ENCODE results near the gene USP17L11. TPM values are rescaled to one million over a fixed set of nuclear protein-coding genes. Genes with fewer than 3 reads are reported as not detected.
"Not testable (repeated sequence)": the region's sequence is repeated elsewhere in the genome, so short reads cannot be mapped to it uniquely, and the experiment has no call there.

Gene USP17L11
- total RNA-seq, 1 donor from 2014 or later, result not detected

DNA sequence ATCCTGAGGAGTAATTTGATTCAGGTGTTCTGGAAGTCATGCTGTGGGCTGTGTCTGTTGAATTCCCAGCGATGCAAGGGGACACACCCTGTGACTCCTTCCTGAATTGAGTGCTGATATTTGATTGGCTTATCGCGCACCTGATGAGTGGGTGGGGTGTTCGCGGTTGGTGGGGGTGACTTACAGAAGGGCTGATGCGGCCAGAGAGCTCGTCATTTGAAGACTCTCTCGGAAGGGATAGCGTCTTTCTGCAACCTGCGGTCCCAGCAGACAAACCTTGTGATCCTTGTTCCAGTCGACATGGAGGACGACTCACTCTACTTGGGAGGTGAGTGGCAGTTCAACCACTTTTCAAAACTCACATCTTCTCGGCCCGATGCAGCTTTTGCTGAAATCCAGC is 28.4 kb downstream of the USP17L11 start, which contains the start of gene USP17L17:
TSS of gene USP17L17 (plus strand) at position 301 of the 400 bp plus-strand sequence. CDS start at position 301, 0 bp downstream.
- not testable (repeated sequence) for H3K4me1 ChIP-seq (ENCODE audit: control insufficient read depth in 3 of 3, insufficient read depth in 3 of 3, low read length in 3 of 3); H3K9me3 ChIP-seq (ENCODE audit: control insufficient read depth in 3 of 3, low read length in 3 of 3); H3K27me3 ChIP-seq (ENCODE audit: control insufficient read depth in 3 of 3, insufficient read depth in 3 of 3, low read length in 3 of 3); H3K36me3 ChIP-seq (ENCODE audit: control insufficient read depth in 3 of 3, insufficient read depth in 3 of 3, low read length in 3 of 3); H3K4me3 ChIP-seq (ENCODE audit: low read length in 3 of 3); H3K9ac ChIP-seq (ENCODE audit: low read depth in 1 of 3, low read length in 3 of 3); H3K27ac ChIP-seq (ENCODE audit: low read depth, low read length)

- H3K9me3 ChIP-seq (ENCODE audit: control insufficient read depth in 3 of 3, low read length in 3 of 3); H3K9ac ChIP-seq (ENCODE audit: low read depth in 1 of 3, low read length in 3 of 3); H3K27me3 ChIP-seq (ENCODE audit: control insufficient read depth in 3 of 3, insufficient read depth in 3 of 3, low read length in 3 of 3); H3K4me3 ChIP-seq (ENCODE audit: low read length in 3 of 3); H3K4me1 ChIP-seq (ENCODE audit: control insufficient read depth in 3 of 3, insufficient read depth in 3 of 3, low read length in 3 of 3); H3K27ac ChIP-seq (ENCODE audit: low read depth, low read length); H3K36me3 ChIP-seq (ENCODE audit: control insufficient read depth in 3 of 3, insufficient read depth in 3 of 3, low read length in 3 of 3): not testable (repeated sequence)
Measured at GRCh38 chr4:9247953-9248680, 32.9 kb downstream of the USP17L11 start, which contains the start of gene USP17L18. TSS of gene USP17L18 (plus strand) at chr4:9248630. CDS start at chr4:9248630, 0 bp downstream.

- H3K9me3 ChIP-seq (ENCODE audit: control insufficient read depth in 3 of 3, low read length in 3 of 3); H3K9ac ChIP-seq (ENCODE audit: low read depth in 1 of 3, low read length in 3 of 3); H3K27me3 ChIP-seq (ENCODE audit: control insufficient read depth in 3 of 3, insufficient read depth in 3 of 3, low read length in 3 of 3); H3K27ac ChIP-seq (ENCODE audit: low read depth, low read length); H3K4me3 ChIP-seq (ENCODE audit: low read length in 3 of 3); H3K36me3 ChIP-seq (ENCODE audit: control insufficient read depth in 3 of 3, insufficient read depth in 3 of 3, low read length in 3 of 3); H3K4me1 ChIP-seq (ENCODE audit: control insufficient read depth in 3 of 3, insufficient read depth in 3 of 3, low read length in 3 of 3): not testable (repeated sequence)
Measured at GRCh38 chr4:9253078-9253477, 37.9 kb downstream of the USP17L11 start, which contains the start of gene USP17L19. TSS of gene USP17L19 (plus strand) at chr4:9253378. CDS start at chr4:9253378, 0 bp downstream.

- H3K27ac ChIP-seq (ENCODE audit: low read depth, low read length); H3K9ac ChIP-seq (ENCODE audit: low read depth in 1 of 3, low read length in 3 of 3); H3K27me3 ChIP-seq (ENCODE audit: control insufficient read depth in 3 of 3, insufficient read depth in 3 of 3, low read length in 3 of 3); H3K9me3 ChIP-seq (ENCODE audit: control insufficient read depth in 3 of 3, low read length in 3 of 3); H3K4me1 ChIP-seq (ENCODE audit: control insufficient read depth in 3 of 3, insufficient read depth in 3 of 3, low read length in 3 of 3); H3K4me3 ChIP-seq (ENCODE audit: low read length in 3 of 3); H3K36me3 ChIP-seq (ENCODE audit: control insufficient read depth in 3 of 3, insufficient read depth in 3 of 3, low read length in 3 of 3): not testable (repeated sequence)
Measured at GRCh38 chr4:9257824-9258223, 42.6 kb downstream of the USP17L11 start, which contains the start of gene USP17L20. TSS of gene USP17L20 (plus strand) at chr4:9258124. CDS start at chr4:9258124, 0 bp downstream.

DNA sequence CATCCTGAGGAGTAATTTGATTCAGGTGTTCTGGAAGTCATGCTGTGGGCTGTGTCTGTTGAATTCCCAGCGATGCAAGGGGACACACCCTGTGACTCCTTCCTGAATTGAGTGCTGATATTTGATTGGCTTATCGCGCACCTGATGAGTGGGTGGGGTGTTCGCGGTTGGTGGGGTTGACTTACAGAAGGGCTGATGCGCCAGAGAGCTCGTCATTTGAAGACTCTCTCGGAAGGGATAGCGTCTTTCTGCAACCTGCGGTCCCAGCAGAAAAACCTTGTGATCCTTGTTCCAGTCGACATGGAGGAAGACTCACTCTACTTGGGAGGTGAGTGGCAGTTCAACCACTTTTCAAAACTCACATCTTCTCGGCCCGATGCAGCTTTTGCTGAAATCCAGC is 47.4 kb downstream of the USP17L11 start, which contains the start of gene USP17L21:
TSS of gene USP17L21 (plus strand) at position 301 of the 400 bp plus-strand sequence. CDS start at position 301, 0 bp downstream.
- not testable (repeated sequence) for H3K27me3 ChIP-seq (ENCODE audit: control insufficient read depth in 3 of 3, insufficient read depth in 3 of 3, low read length in 3 of 3); H3K9me3 ChIP-seq (ENCODE audit: control insufficient read depth in 3 of 3, low read length in 3 of 3); H3K4me3 ChIP-seq (ENCODE audit: low read length in 3 of 3); H3K9ac ChIP-seq (ENCODE audit: low read depth in 1 of 3, low read length in 3 of 3); H3K36me3 ChIP-seq (ENCODE audit: control insufficient read depth in 3 of 3, insufficient read depth in 3 of 3, low read length in 3 of 3); H3K4me1 ChIP-seq (ENCODE audit: control insufficient read depth in 3 of 3, insufficient read depth in 3 of 3, low read length in 3 of 3); H3K27ac ChIP-seq (ENCODE audit: low read depth, low read length)

Other genes starting within 250 kb of the USP17L11 start
- gene FAM90A26, start 45.0 kb upstream of the USP17L11 start, total RNA-seq, result not detected
- gene USP17L10, start 4.7 kb upstream of the USP17L11 start, total RNA-seq, result not detected
- not detected for gene USP17L12, start 4.7 kb downstream of the USP17L11 start, total RNA-seq
- gene USP17L13, start 9.5 kb downstream of the USP17L11 start, total RNA-seq, result not detected
- gene USP17L15, start 19.0 kb downstream of the USP17L11 start, total RNA-seq, result not detected
- not detected for gene USP17L17, start 28.5 kb downstream of the USP17L11 start, total RNA-seq
- gene USP17L18, start 33.2 kb downstream of the USP17L11 start, total RNA-seq, result not detected
- gene USP17L19, start 38.0 kb downstream of the USP17L11 start, total RNA-seq, result not detected
- not detected for gene USP17L20, start 42.7 kb downstream of the USP17L11 start, total RNA-seq
- gene USP17L21, start 47.5 kb downstream of the USP17L11 start, total RNA-seq, result not detected
- not detected for gene USP17L22, start 52.2 kb downstream of the USP17L11 start, total RNA-seq
- gene USP17L24, start 109.8 kb downstream of the USP17L11 start, total RNA-seq, result not detected
- gene USP17L25, start 114.5 kb downstream of the USP17L11 start, total RNA-seq, result not detected
- not detected for gene USP17L26, start 119.3 kb downstream of the USP17L11 start, total RNA-seq
- gene USP17L5, start 124.0 kb downstream of the USP17L11 start, total RNA-seq, result not detected
- gene USP17L27, start 128.7 kb downstream of the USP17L11 start, total RNA-seq, result not detected
- not detected for gene USP17L28, start 133.5 kb downstream of the USP17L11 start, total RNA-seq
- not detected for gene USP17L29, start 138.2 kb downstream of the USP17L11 start, total RNA-seq
- not detected for gene USP17L30, start 147.7 kb downstream of the USP17L11 start, total RNA-seq
- not detected for gene DEFB131A, start 229.0 kb downstream of the USP17L11 start, total RNA-seq

All from skeletal muscle tissue (tissue), 4 donors.